GM23338 (cell line): ENCODE data around the gene AOPEP. TPM values are rescaled to one million over a fixed set of nuclear protein-coding genes. Genes with fewer than 3 reads are reported as not detected.

ENCODE experiments used
- ATAC-seq: fragments of 200-7000 bp; cut with Tn5 transposase; 3 replicates; pipeline ENCODE4 v1.9.1; 2020
- DNase-seq: peaks from one replicate; pipeline ENCODE4 v3.0.0-alpha.2; 2015; ENCODE audit warnings: low spot score
- H2AFZ ChIP-seq: fragments of 200-600 bp; sonication (generic); 2 replicates; pipeline ENCODE4 v1.8.0; 2016; ENCODE audit warnings: antibody characterized with exemption, mild to moderate bottlenecking, moderate library complexity
- H3F3A ChIP-seq: fragments of 200-600 bp; sonication (generic); replicated peaks from 2 replicates; pipeline ENCODE4 v1.8.0; 2017; ENCODE audit warnings: antibody characterized with exemption, mixed run types, low read depth
- H3K27ac ChIP-seq: fragments of 200-600 bp; sonication (generic); 2 replicates; pipeline ENCODE4 v1.6.1; 2016; ENCODE audit warnings: low read depth
- H3K27me3 ChIP-seq: fragments of 200-600 bp; sonication (generic); 2 replicates; pipeline ENCODE4 v1.8.0; 2016; ENCODE audit warnings: mild to moderate bottlenecking, mixed run types, moderate library complexity; ENCODE audit not compliant: insufficient read depth
- H3K36me3 ChIP-seq: fragments of 200-600 bp; sonication (generic); 2 replicates; pipeline ENCODE4 v1.8.0; 2016; ENCODE audit warnings: mild to moderate bottlenecking; ENCODE audit not compliant: insufficient read depth
- H3K4me1 ChIP-seq: fragments of 200-600 bp; sonication (generic); 2 replicates; pipeline ENCODE4 v1.8.0; 2016; ENCODE audit warnings: mild to moderate bottlenecking, moderate library complexity; ENCODE audit not compliant: insufficient read depth
- H3K4me2 ChIP-seq: fragments of 200-600 bp; sonication (generic); 2 replicates; pipeline ENCODE4 v1.7.1; 2017; ENCODE audit warnings: mixed run types
- H3K4me3 ChIP-seq: fragments of 200-600 bp; sonication (generic); 2 replicates; pipeline ENCODE4 v1.6.1; 2016; ENCODE audit warnings: mixed run types
- H3K79me2 ChIP-seq: fragments of 200-600 bp; sonication (generic); replicated peaks from 2 replicates; pipeline ENCODE4 v1.8.0; 2017; ENCODE audit warnings: mild to moderate bottlenecking; ENCODE audit not compliant: insufficient read depth
- H3K9me2 ChIP-seq: fragments of 200-600 bp; sonication (generic); 2 replicates; pipeline ENCODE4 v1.8.0; 2017; ENCODE audit not compliant: insufficient read depth
- H4K20me1 ChIP-seq: fragments of 200-600 bp; sonication (generic); replicated peaks from 2 replicates; pipeline ENCODE4 v1.8.0; 2017; ENCODE audit warnings: mild to moderate bottlenecking; ENCODE audit not compliant: insufficient read depth
- H3K27ac Mint-ChIP-seq: 2 replicates; pipeline ENCODE4 v1.8.0; 2020; ENCODE audit warnings: inconsistent platforms, mild to moderate bottlenecking, moderate library complexity, mixed read lengths
- H3K27me3 Mint-ChIP-seq: 3 replicates; pipeline ENCODE4 v1.8.0; 2022; ENCODE audit warnings: low read depth, mild to moderate bottlenecking, moderate library complexity, mixed read lengths, inconsistent platforms; ENCODE audit not compliant: insufficient read depth, poor library complexity
- H3K36me3 Mint-ChIP-seq: 3 replicates; pipeline ENCODE4 v1.8.0; 2021; ENCODE audit warnings: low read depth, mild to moderate bottlenecking, inconsistent platforms, moderate library complexity, mixed read lengths
- H3K4me1 Mint-ChIP-seq: 3 replicates; pipeline ENCODE4 v1.8.0; 2020; ENCODE audit warnings: mild to moderate bottlenecking, inconsistent platforms, mixed read lengths
- H3K4me3 Mint-ChIP-seq: 3 replicates; pipeline ENCODE4 v1.8.0; 2021; ENCODE audit warnings: moderate library complexity, mild to moderate bottlenecking, inconsistent platforms, mixed read lengths
- H3K9me3 Mint-ChIP-seq: 3 replicates; pipeline ENCODE4 v1.8.0; 2020; ENCODE audit warnings: moderate library complexity, mild to moderate bottlenecking, inconsistent platforms, mixed read lengths
- EZH2phosphoT487 ChIP-seq: fragments of 200-600 bp; sonication (generic); IDR thresholded peaks from one replicate; pipeline ENCODE4 v1.8.1; 2018; ENCODE audit warnings: antibody characterized with exemption; ENCODE audit not compliant: unreplicated experiment
- STAT1 ChIP-seq: IDR thresholded peaks from one replicate; pipeline ENCODE4 v1.6.1; 2016; ENCODE audit warnings: antibody characterized with exemption; ENCODE audit not compliant: unreplicated experiment
- polyA plus RNA-seq: library from polyadenylated mRNA; unstranded; fragments of >200 nt; fragmentation: Nextera tagmentation; extraction: Ambion mirVana; gene quantifications from 2 replicates; pipeline ENCODE4 v1.2.1, GENCODE V29; 2016
- total RNA-seq: library from RNA; depleted of rRNA; stranded (reverse); fragments of >200 nt; shearing (Covaris generic); gene quantifications from 2 replicates; pipeline ENCODE4 v1.2.3, GENCODE V29; 2014
- TF ChIP-seq, protein P1 (sequence below), 2 experiments: fragments of 200-600 bp in 1 of 2; sonication (generic) in 1 of 2; conservative IDR thresholded peaks; 2 replicates each; pipeline versions ENCODE4 v1.5.1 to v1.6.1; 2016 to 2017; ENCODE audit warnings: antibody characterized with exemption in 2 of 2, low read depth in 2 of 2, mild to moderate bottlenecking in 2 of 2, moderate library complexity in 1 of 2
- TF ChIP-seq, protein P2 (sequence below): IDR thresholded peaks from one replicate; pipeline ENCODE4 v1.6.1; 2018; ENCODE audit warnings: antibody characterized with exemption; ENCODE audit not compliant: unreplicated experiment

Gene AOPEP
- total and polyA plus RNA-seq, 2 experiments from 2014 or later: 7.0 to 16.5 TPM

DNA sequence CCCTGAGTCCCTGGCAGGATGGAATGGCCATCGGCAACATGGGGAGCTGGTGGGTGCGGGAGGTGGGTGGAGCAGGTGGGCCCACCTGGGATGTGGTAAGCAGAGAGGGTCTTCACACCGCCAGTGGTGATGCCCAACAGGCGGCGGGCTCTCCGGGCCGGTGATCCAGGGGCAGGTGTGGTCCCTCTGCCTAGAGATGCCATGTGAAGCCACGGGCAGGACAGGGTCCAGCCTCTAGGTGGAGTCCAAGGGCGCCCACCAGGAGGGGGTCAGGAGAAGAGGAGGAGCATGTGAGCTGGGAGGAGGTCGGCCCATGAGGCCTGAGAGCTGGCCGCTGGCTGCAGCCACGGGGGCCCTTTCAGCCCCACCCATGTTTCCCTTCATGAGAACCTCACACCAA, 369.9 kb downstream of the AOPEP start:
- Histone ChIP-seq H3K4me1 (no peaks in the 10 kb centered on the region), H3K79me2 (no peaks in the 10 kb centered on the region), H3K27ac (no peak overlapping the region), H3K4me2 (no peak overlapping the region), H3K27me3 (no peaks in the 10 kb centered on the region), H3K4me3 (no peak overlapping the region), H4K20me1 (no peaks in the 10 kb centered on the region), H3K9me2 (no peaks in the 10 kb centered on the region), H2AFZ (no peak overlapping the region), H3F3A (no peaks in the 10 kb centered on the region), H3K36me3 (no peaks in the 10 kb centered on the region)
- Mint-ChIP-seq H3K27ac (no peak overlapping the region), H3K4me3 (no peak overlapping the region), H3K36me3 (peaks cover 6% of the 10 kb centered on the region; the same call in 2 of the 3 replicates), H3K9me3 (no peaks in the 10 kb centered on the region), H3K4me1 (peaks cover 39% of the 10 kb centered on the region), H3K27me3 (peaks cover 9% of the 10 kb centered on the region)
- ATAC-seq: peak; percentile 29; the same call in 2 of the 3 replicates
- no peak for TF ChIP-seq EZH2phosphoT487
- TF ChIP-seq, protein P1, sequence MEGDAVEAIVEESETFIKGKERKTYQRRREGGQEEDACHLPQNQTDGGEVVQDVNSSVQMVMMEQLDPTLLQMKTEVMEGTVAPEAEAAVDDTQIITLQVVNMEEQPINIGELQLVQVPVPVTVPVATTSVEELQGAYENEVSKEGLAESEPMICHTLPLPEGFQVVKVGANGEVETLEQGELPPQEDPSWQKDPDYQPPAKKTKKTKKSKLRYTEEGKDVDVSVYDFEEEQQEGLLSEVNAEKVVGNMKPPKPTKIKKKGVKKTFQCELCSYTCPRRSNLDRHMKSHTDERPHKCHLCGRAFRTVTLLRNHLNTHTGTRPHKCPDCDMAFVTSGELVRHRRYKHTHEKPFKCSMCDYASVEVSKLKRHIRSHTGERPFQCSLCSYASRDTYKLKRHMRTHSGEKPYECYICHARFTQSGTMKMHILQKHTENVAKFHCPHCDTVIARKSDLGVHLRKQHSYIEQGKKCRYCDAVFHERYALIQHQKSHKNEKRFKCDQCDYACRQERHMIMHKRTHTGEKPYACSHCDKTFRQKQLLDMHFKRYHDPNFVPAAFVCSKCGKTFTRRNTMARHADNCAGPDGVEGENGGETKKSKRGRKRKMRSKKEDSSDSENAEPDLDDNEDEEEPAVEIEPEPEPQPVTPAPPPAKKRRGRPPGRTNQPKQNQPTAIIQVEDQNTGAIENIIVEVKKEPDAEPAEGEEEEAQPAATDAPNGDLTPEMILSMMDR (conservative IDR thresholded peaks at IDR 0.05; ENCODE audit: low read depth in 2 of 2): peak; percentile 18 to 47; a peak in 2 of 4 replicates
- no peak for DNase-seq

DNA sequence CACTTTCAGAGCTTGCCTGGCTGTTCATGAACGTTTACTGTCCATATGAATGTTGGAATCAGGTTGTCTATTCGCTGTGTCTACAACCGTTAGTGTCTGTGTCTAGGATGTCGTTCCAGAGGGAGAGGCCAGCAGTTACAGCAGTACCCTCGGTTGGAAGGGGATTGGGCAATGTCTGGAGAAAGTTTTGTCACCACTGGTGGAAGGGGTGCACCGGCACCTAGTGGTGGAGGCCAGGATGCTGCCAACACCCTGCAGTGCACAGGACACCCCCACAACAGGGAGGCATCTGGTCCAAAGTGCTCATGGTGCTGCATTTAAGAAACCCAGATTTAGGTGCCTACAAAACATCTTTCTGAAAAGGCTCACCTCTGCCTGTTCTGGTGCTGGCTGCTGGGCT, 370.3 kb downstream of the AOPEP start:
- TF ChIP-seq STAT1: no peak
- TF ChIP-seq, protein P2, sequence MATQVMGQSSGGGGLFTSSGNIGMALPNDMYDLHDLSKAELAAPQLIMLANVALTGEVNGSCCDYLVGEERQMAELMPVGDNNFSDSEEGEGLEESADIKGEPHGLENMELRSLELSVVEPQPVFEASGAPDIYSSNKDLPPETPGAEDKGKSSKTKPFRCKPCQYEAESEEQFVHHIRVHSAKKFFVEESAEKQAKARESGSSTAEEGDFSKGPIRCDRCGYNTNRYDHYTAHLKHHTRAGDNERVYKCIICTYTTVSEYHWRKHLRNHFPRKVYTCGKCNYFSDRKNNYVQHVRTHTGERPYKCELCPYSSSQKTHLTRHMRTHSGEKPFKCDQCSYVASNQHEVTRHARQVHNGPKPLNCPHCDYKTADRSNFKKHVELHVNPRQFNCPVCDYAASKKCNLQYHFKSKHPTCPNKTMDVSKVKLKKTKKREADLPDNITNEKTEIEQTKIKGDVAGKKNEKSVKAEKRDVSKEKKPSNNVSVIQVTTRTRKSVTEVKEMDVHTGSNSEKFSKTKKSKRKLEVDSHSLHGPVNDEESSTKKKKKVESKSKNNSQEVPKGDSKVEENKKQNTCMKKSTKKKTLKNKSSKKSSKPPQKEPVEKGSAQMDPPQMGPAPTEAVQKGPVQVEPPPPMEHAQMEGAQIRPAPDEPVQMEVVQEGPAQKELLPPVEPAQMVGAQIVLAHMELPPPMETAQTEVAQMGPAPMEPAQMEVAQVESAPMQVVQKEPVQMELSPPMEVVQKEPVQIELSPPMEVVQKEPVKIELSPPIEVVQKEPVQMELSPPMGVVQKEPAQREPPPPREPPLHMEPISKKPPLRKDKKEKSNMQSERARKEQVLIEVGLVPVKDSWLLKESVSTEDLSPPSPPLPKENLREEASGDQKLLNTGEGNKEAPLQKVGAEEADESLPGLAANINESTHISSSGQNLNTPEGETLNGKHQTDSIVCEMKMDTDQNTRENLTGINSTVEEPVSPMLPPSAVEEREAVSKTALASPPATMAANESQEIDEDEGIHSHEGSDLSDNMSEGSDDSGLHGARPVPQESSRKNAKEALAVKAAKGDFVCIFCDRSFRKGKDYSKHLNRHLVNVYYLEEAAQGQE: no peak
- TF ChIP-seq, protein P1 (conservative IDR thresholded peaks at IDR 0.05; ENCODE audit: low read depth in 2 of 2): peak in 1 of 2 experiments; percentile 40; a peak in 2 of 4 replicates
- ATAC-seq (no peak), DNase-seq (no peak)
- no peak overlapping the region for H3K4me3 ChIP-seq
- no peaks in the 10 kb centered on the region for H3K9me2 ChIP-seq
- no peak overlapping the region for H3K4me2 ChIP-seq
- H3K4me3 Mint-ChIP-seq: no peak overlapping the region
- no peaks in the 10 kb centered on the region for H3K27me3 ChIP-seq
- H3K4me1 ChIP-seq: no peaks in the 10 kb centered on the region
- H3K27me3 Mint-ChIP-seq: peaks cover 9% of the 10 kb centered on the region
- no peak overlapping the region for H3K27ac ChIP-seq
- no peaks in the 10 kb centered on the region for H3K79me2 ChIP-seq
- no peaks in the 10 kb centered on the region for H3F3A ChIP-seq
- no peaks in the 10 kb centered on the region for H3K36me3 ChIP-seq
- H2AFZ ChIP-seq: no peak overlapping the region
- H3K4me1 Mint-ChIP-seq: peaks cover 35% of the 10 kb centered on the region
- no peaks in the 10 kb centered on the region for H4K20me1 ChIP-seq
- H3K9me3 Mint-ChIP-seq: no peaks in the 10 kb centered on the region
- H3K36me3 Mint-ChIP-seq: peaks cover 9% of the 10 kb centered on the region; the same call in 2 of the 3 replicates
- no peak overlapping the region for H3K27ac Mint-ChIP-seq
